K562 (cell line): ENCODE data around the gene CTBS. TPM values are rescaled to one million over a fixed set of nuclear protein-coding genes. Genes with fewer than 3 reads are reported as not detected.
A peak's percentile ranks its signal among the peaks of the same experiment; 100 is the strongest.

Experiments
- CBX3 ChIP-seq, 2 experiments: IDR thresholded peaks; 1 replicate in 1 of 2; 2 replicates in 1 of 2; pipeline ENCODE4 v1.6.1; 2012; ENCODE audit warnings: inconsistent platforms in 2 of 2, low read length in 2 of 2, borderline replicate concordance in 1 of 2, control low read depth in 1 of 2
- KAT7 ChIP-seq: sonication (generic); formaldehyde crosslinking; IDR thresholded peaks from 2 replicates; pipeline ENCODE4 v1.8.0; 2022; ENCODE audit warnings: missing genetic modification reagents, mild to moderate bottlenecking, borderline replicate concordance
- RNF2 ChIP-seq: sonication (generic); IDR thresholded peaks from 2 replicates; pipeline ENCODE4 v1.6.1; 2016
- SMARCE1 ChIP-seq: fragments of 450-650 bp; IDR thresholded peaks from 2 replicates; pipeline ENCODE4 v1.7.1; 2016; ENCODE audit warnings: mild to moderate bottlenecking
- ZBED1 ChIP-seq: IDR thresholded peaks from 2 replicates; pipeline ENCODE4 v1.6.1; 2014
- ZNF316 ChIP-seq: fragments of 450-650 bp; IDR thresholded peaks from 2 replicates; pipeline ENCODE4 v1.6.1; 2016
- polyA plus RNA-seq, 8 experiments: library from polyadenylated mRNA; depleted of rRNA in 4 of 8; stranded (reverse) in 5 of 8; unstranded in 3 of 8; fragments of >200 nt; fragmentation: Nextera tagmentation in 2 of 8; fragmentation: Illumina TruSeq in 1 of 8; extraction: Ambion mirVana in 2 of 8; extraction: Trizol in 1 of 8; gene quantifications; 2 replicates each; pipeline versions ENCODE4 v1.2.1 to v1.2.3, GENCODE V29; 2011 to 2014; ENCODE audit warnings: inconsistent platforms in 1 of 8, missing spikeins in 1 of 8
- total RNA-seq, 7 experiments: library from RNA; depleted of rRNA in 6 of 7; stranded (reverse); fragments of >200 nt in 6 of 7; fragmentation: Illumina TruSeq in 2 of 7; extraction: Trizol in 2 of 7; gene quantifications; 2 replicates each; pipeline versions ENCODE4 v1.2.1 to v1.2.3, GENCODE V29; 2011 to 2021; ENCODE audit warnings: low replicate concordance in 1 of 7
- TF ChIP-seq, protein P1 (sequence below): fragments of 450-650 bp; IDR thresholded peaks from 2 replicates; pipeline ENCODE4 v1.6.1; 2016; ENCODE audit warnings: borderline replicate concordance
- TF ChIP-seq, protein P2 (sequence below): fragments of 450-650 bp; formaldehyde crosslinking; IDR thresholded peaks from 2 replicates; pipeline ENCODE4 v1.4.0; 2020; ENCODE audit warnings: mild to moderate bottlenecking, moderate library complexity

The CTBS gene
- total and polyA plus RNA-seq, 9 of the 15 experiments (the other 6 are each of a cell fraction or from before 2014, with no cell fraction given) = 3.0 to 19.8 (median 9.9) TPM

DNA sequence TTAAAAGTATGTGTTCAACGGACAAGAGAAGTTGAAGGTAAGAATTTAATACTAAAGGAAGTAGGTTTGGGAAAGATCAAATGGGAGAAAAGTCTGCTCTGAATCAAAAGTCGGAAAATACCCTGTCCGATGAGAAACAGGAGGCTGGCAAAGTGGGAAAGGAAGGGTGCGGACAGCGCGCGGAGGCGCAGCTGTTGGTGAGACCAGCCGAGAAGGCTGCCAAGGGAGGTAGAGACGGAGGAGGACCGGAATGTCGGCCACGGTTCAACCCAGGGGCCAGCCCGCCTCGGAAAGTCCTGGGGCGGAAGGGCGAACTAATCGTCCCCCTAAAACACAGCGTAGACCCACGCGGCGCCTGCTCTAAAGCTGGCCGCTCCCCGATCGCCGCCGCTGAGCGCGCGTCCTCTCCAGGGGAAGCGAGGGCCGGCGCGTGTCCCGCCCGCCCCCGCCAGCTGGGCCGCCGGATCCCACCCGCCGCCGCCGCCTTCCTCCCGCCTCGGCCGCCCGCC, 68.7 kb downstream of the CTBS start (continued):
- TF ChIP-seq, protein P1, sequence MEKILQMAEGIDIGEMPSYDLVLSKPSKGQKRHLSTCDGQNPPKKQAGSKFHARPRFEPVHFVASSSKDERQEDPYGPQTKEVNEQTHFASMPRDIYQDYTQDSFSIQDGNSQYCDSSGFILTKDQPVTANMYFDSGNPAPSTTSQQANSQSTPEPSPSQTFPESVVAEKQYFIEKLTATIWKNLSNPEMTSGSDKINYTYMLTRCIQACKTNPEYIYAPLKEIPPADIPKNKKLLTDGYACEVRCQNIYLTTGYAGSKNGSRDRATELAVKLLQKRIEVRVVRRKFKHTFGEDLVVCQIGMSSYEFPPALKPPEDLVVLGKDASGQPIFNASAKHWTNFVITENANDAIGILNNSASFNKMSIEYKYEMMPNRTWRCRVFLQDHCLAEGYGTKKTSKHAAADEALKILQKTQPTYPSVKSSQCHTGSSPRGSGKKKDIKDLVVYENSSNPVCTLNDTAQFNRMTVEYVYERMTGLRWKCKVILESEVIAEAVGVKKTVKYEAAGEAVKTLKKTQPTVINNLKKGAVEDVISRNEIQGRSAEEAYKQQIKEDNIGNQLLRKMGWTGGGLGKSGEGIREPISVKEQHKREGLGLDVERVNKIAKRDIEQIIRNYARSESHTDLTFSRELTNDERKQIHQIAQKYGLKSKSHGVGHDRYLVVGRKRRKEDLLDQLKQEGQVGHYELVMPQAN = peak; percentile 67
- peak; percentile 46; the same call in 1 of the 2 replicates for TF ChIP-seq SMARCE1
- TF ChIP-seq, protein P2, sequence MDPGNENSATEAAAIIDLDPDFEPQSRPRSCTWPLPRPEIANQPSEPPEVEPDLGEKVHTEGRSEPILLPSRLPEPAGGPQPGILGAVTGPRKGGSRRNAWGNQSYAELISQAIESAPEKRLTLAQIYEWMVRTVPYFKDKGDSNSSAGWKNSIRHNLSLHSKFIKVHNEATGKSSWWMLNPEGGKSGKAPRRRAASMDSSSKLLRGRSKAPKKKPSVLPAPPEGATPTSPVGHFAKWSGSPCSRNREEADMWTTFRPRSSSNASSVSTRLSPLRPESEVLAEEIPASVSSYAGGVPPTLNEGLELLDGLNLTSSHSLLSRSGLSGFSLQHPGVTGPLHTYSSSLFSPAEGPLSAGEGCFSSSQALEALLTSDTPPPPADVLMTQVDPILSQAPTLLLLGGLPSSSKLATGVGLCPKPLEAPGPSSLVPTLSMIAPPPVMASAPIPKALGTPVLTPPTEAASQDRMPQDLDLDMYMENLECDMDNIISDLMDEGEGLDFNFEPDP (CRISPR knock-in tag) = 0 out of 2 replicates have a peak, but pooled peaks have one; percentile 24
- TF ChIP-seq ZBED1 = no peak
- TF ChIP-seq ZNF316 = peak; percentile 1; the same call in 1 of the 2 replicates
- peak; percentile 76; the same call in 1 of the 2 replicates for TF ChIP-seq KAT7 (CRISPR knock-in tag)
- peak; percentile 40; the same call in 1 of the 2 replicates for TF ChIP-seq RNF2
- TF ChIP-seq CBX3 (IDR thresholded peaks at IDR 0.05; ENCODE audit: borderline replicate concordance in 1 of 2, low read length in 2 of 2) = 0 out of 3 replicates have a peak, but pooled peaks of 1 of the 2 experiments have one; percentile 11
